Gastroesophageal sphincter (tissue), 4 donors: ENCODE data around the gene ARTN. TPM values are rescaled to one million over a fixed set of nuclear protein-coding genes. Genes with fewer than 3 reads are reported as not detected.

Source experiments
- ATAC-seq: fragments of 150-250 bp; one replicate; pipeline ENCODE4 v1.9.1; 2016; ENCODE audit warnings: mild to moderate bottlenecking, moderate library complexity
- H3K27ac ChIP-seq, 4 donors: fragments of 200-600 bp; sonication (generic) in 3 of 4; 1 replicate in 3 of 4; 2 replicates in 1 of 4; pipeline ENCODE4 v1.5.1; 2016 to 2019
- H3K27me3 ChIP-seq: fragments of 200-600 bp; sonication (generic); one replicate; pipeline ENCODE4 v1.5.1; 2019
- H3K36me3 ChIP-seq, 2 donors: fragments of 200-600 bp; sonication (generic); one replicate each; pipeline ENCODE4 v1.5.1; 2019; ENCODE audit warnings: control low read depth in 1 of 2
- H3K4me1 ChIP-seq, 3 donors: fragments of 200-600 bp; sonication (generic); 1 replicate in 2 of 3; 2 replicates in 1 of 3; pipeline ENCODE4 v1.5.1; 2016 to 2019; ENCODE audit warnings: control low read depth in 2 of 3
- H3K4me3 ChIP-seq, 2 donors: fragments of 200-600 bp; sonication (generic); one replicate each; pipeline ENCODE4 v1.5.1; 2019; ENCODE audit warnings: mild to moderate bottlenecking in 1 of 2, moderate library complexity in 1 of 2
- H3K9me3 ChIP-seq, 3 donors: fragments of 200-600 bp; sonication (generic); one replicate each; pipeline ENCODE4 v1.5.1; 2017 to 2019; ENCODE audit warnings: control low read depth in 2 of 3
- EP300 ChIP-seq: sonication (generic); formaldehyde crosslinking; IDR thresholded peaks from one replicate; pipeline ENCODE4 v1.6.1; 2017; ENCODE audit warnings: antibody characterized with exemption, mild to moderate bottlenecking
- POLR2A ChIP-seq, 2 donors: fragments of 450-650 bp; IDR thresholded peaks; one replicate each; pipeline ENCODE4 v1.6.1; 2017; ENCODE audit warnings: antibody characterized with exemption in 2 of 2, mild to moderate bottlenecking in 2 of 2, moderate library complexity in 1 of 2
- POLR2AphosphoS5 ChIP-seq: sonication (generic); formaldehyde crosslinking; IDR thresholded peaks from one replicate; pipeline ENCODE4 v1.6.1; 2017; ENCODE audit warnings: antibody characterized with exemption
- WGBS, 2 donors: methylation state at CpG; one replicate each; pipeline ENCODE4 v1.1.5; 2018; ENCODE audit warnings: low coverage in 1 of 2; 5-methylcytosine and 5-hydroxymethylcytosine counted together
- total RNA-seq, 4 donors: library from RNA; depleted of rRNA; stranded (reverse); fragments of >200 nt; gene quantifications; one replicate each; pipeline ENCODE4 v1.1.0, GENCODE V29; 2016
- TF ChIP-seq, protein P1 (sequence below), 4 experiments: fragments of 200-600 bp in 2 of 4; fragments of 450-650 bp in 2 of 4; sonication (generic) in 1 of 4; IDR thresholded peaks; one replicate each; pipeline ENCODE4 v1.5.1; 2017 to 2019; ENCODE audit warnings: antibody characterized with exemption in 4 of 4, mild to moderate bottlenecking in 2 of 4, moderate library complexity in 2 of 4

ARTN gene, protein sequence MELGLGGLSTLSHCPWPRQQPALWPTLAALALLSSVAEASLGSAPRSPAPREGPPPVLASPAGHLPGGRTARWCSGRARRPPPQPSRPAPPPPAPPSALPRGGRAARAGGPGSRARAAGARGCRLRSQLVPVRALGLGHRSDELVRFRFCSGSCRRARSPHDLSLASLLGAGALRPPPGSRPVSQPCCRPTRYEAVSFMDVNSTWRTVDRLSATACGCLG
- total RNA-seq: under 1 TPM in 2 of 4 donors, not detected in 2; 0.47 to 0.81 TPM

DNA sequence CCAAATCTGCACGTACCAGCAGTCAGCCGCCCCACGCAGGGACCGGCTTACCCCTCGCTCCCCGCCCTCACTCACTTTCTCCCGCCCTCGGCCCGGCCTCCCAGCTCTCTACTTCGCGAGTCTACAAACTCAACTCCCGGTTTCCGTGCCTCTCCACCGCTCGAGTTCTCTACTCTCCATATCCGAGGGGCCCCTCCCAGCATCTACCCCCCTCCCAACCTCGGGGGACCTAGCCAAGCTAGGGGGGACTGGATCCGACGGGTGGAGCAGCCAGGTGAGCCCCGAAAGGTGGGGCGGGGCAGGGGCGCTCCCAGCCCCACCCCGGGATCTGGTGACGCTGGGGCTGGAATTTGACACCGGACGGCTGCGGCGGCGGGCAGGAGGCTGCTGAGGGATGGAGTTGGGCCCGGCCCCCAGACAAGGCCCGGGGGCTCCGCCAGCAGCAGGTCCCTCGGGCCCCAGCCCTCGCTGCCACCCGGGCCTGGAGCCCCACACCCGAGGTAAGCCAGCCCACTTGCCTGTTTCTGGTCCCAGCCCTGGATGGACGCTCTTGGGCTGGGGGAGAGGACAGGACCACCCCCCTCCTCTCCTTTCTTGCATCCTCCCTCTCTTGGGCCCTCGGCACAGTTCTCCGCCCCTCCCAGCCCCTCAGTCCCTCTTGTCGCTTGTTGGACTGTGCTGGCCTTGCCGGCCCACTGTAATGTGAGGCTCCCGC, at the start of gene ARTN:
TSS of gene ARTN (plus strand) at position 416 of the 715 bp plus-strand sequence. CDS start 1,856 bp downstream, outside the sequence.
- TF ChIP-seq, protein P1, sequence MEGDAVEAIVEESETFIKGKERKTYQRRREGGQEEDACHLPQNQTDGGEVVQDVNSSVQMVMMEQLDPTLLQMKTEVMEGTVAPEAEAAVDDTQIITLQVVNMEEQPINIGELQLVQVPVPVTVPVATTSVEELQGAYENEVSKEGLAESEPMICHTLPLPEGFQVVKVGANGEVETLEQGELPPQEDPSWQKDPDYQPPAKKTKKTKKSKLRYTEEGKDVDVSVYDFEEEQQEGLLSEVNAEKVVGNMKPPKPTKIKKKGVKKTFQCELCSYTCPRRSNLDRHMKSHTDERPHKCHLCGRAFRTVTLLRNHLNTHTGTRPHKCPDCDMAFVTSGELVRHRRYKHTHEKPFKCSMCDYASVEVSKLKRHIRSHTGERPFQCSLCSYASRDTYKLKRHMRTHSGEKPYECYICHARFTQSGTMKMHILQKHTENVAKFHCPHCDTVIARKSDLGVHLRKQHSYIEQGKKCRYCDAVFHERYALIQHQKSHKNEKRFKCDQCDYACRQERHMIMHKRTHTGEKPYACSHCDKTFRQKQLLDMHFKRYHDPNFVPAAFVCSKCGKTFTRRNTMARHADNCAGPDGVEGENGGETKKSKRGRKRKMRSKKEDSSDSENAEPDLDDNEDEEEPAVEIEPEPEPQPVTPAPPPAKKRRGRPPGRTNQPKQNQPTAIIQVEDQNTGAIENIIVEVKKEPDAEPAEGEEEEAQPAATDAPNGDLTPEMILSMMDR (IDR thresholded peaks at IDR 0.05): no peak
- no peak for TF ChIP-seq POLR2A (IDR thresholded peaks at IDR 0.05)
- TF ChIP-seq EP300: no peak
- no peak for TF ChIP-seq POLR2AphosphoS5
- H3K27ac ChIP-seq: peak within 1 kb of the TSS in 2 of 4 donors; percentile 39 to 61
- peaks cover 0 to 18% of the 10 kb centered on the region in 2 donors for H3K36me3 ChIP-seq
- H3K4me3 ChIP-seq: peak within 1 kb of the TSS; percentile 17 to 51
- 0 to 8% methylated on average over 2 to 8 of the region's 42 CpGs for WGBS, 2 donors
- peaks cover 0 to 43% (median 20%) of the 10 kb centered on the region in 3 donors for H3K4me1 ChIP-seq
- ATAC-seq: no peak
- peaks cover 12% of the 10 kb centered on the region for H3K27me3 ChIP-seq
- H3K9me3 ChIP-seq: no peaks in the 10 kb centered on the region

DNA sequence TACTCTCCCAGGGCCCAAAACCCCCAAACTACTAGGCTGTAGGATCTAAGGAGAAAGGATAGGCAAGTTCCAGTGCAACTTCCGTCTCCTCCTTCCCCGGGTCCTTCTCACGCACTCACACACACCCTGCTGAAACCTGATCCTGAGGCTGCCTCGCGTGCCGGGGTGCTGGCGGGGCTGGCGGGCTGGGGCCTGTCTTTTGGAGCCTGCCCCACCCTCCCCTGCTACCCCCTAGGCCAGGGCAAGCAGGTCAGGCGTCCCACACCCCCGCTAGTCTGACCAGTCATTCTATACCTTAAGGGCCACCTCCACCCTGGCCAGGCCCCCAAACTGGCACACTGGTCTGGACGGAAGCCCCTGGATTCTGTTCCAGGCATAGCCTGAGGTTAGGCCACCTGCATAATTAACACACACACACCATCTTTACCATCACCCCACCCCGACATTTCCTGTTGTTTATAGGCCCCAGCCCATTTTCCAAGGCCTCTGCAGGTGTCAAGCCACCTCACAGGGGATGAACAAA, 48.3 kb upstream of the ARTN start:
- H3K27ac ChIP-seq: no peak overlapping the region
- peaks cover 0 to 7% of the 10 kb centered on the region in 2 donors for H3K36me3 ChIP-seq
- no peak for ATAC-seq
- 74 to 83% methylated on average over 2 to 6 of the region's 12 CpGs for whole genome bisulfite sequencing, 2 donors
- TF ChIP-seq, protein P1 (IDR thresholded peaks at IDR 0.05): no peak
- TF ChIP-seq EP300 (no peak), POLR2A (IDR thresholded peaks at IDR 0.05) (no peak), POLR2AphosphoS5 (no peak)
- no peak overlapping the region for H3K4me3 ChIP-seq
- no peaks in the 10 kb centered on the region for H3K9me3 ChIP-seq
- H3K27me3 ChIP-seq: no peaks in the 10 kb centered on the region
- peaks cover 0 to 14% (median 0%) of the 10 kb centered on the region in 3 donors for H3K4me1 ChIP-seq

DNA sequence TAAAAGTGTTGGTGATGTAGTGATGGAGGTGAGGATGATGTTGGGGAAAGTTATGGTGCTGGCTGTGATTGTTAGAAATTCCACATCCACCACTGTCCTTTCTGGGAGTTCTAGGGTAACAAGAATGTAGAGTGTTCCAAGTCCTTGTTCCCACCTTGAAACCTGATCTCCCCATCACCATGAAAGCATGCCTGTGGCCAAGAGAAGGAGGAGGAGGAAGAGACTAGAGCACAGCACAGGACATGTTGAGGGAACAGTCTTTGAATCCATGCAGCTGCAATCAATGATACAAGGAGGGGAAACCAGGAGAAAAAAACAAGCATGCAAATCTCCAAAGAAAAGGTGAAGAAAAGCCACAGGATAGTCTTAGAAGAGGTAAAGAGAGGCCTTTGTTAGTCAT, 45.9 kb upstream of the ARTN start:
- no peak for ATAC-seq
- TF ChIP-seq POLR2A (IDR thresholded peaks at IDR 0.05) (no peak), EP300 (no peak), POLR2AphosphoS5 (no peak)
- TF ChIP-seq, protein P1 (IDR thresholded peaks at IDR 0.05): no peak
- no peaks in the 10 kb centered on the region for H3K9me3 ChIP-seq
- H3K4me1 ChIP-seq: no peaks in the 10 kb centered on the region
- H3K36me3 ChIP-seq: peaks cover 0 to 3% of the 10 kb centered on the region in 2 donors
- H3K4me3 ChIP-seq: no peak overlapping the region
- no peaks in the 10 kb centered on the region for H3K27me3 ChIP-seq
- no peak overlapping the region for H3K27ac ChIP-seq

DNA sequence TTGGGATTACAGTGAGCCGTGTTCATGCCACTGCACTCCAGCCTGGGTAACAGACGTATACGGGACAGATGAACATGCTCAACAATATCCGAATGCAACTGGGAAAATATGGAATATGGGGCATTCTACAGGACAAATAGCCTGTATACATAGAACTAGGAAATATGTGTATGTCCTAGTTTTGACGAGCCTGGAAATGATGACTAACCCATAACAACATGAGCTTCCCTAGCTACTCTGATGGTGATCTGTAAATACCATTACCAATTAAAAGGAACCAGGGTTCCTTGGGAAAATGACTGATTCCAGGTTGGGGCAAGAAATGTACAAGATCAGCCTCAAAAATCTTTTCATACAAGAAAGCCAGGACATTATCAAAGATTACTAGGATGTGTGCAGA, 42.8 kb upstream of the ARTN start:
- Histone ChIP-seq H3K4me3 (no peak overlapping the region), H3K4me1 (no peaks in the 10 kb centered on the region), H3K9me3 (no peaks in the 10 kb centered on the region), H3K27ac (no peak overlapping the region), H3K27me3 (no peaks in the 10 kb centered on the region), H3K36me3 (peaks cover 0 to 20% of the 10 kb centered on the region in 2 donors)
- no peak for ATAC-seq
- no peak for TF ChIP-seq POLR2AphosphoS5
- TF ChIP-seq, protein P1 (IDR thresholded peaks at IDR 0.05): no peak
- no peak for TF ChIP-seq EP300
- no peak for TF ChIP-seq POLR2A (IDR thresholded peaks at IDR 0.05)
- 67 to 90% methylated on average over 1 to 5 of the region's 5 CpGs for WGBS, 2 donors
